ENCODE data around the gene NUDT8. TPM values are rescaled to one million over a fixed set of nuclear protein-coding genes. Genes with fewer than 3 reads are reported as not detected.
"Not testable (repeated sequence)": the region's sequence is repeated elsewhere in the genome, so short reads cannot be mapped to it uniquely, and the experiment has no call there.

NUDT8 gene
- total RNA-seq, 1 donor from 2014 or later: 17.8 TPM

DNA sequence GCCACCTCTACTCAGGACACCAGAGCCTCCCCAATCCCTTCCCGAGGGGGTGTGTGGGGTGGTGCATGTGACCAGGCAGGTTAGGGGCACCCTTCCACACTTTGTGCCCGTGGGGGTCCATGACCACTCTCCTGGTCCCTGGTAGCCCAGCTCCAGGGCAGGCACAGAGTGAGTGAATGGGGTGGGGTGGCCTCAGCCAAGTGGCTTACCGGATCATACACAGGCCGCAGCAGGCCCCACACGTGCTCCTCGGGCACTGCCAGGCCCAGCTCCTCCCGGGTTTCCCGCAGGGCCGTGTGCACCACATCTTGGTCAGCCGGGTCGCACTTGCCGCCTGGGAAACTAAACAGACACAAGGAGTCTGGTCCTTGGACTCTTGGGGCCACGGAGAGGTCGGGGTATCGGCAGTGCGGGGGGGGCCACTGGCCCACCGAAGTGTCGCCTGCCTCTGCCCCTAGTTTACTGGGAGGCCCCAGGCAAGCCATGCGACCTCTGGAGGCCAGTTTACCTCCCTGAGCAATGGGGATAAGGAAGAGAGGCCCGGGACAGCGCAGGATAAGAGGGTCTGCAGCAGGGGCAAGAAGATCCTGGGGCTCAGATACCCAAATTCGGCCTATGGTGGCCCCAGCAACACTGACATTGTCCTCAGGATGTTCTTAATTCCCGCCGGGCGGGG, 889 bp downstream of the NUDT8 start:
- no peak for DNase-seq (ENCODE audit: low spot score)

- no peak for DNase-seq (ENCODE audit: low spot score)
Observed at GRCh38 chr11:67627812-67628624, 1.7 kb downstream of the NUDT8 start.

DNA sequence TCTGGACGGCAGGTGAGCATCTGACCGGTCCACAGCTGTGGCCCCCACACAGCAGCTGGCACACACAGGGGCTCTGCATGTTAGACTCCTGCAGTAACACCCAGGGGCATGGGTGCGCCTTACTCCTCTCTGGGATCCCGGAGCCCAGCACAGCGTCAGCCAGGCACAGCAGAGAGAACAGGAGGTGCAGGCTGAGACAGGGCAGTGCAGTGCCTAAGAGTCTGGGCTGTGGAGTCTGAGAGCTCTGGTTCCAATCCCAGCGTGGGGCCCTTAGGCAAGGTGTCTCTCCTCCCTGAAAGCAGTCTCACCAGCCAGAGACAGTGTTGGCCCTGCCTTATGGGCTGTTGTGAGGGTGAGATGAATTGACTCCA, 2.3 kb downstream of the NUDT8 start:
- no peak for DNase-seq (ENCODE audit: low spot score)

GRCh38 chr11:67626970-67627369, 2.8 kb downstream of the NUDT8 start:
- DNase-seq (ENCODE audit: low spot score): no peak

- not testable (repeated sequence) for DNase-seq (ENCODE audit: low spot score)
Observed at GRCh38 chr11:67626131-67626833, 3.5 kb downstream of the NUDT8 start.

- not testable (repeated sequence) for DNase-seq (ENCODE audit: low spot score)
Observed at GRCh38 chr11:67623795-67624194, 5.9 kb downstream of the NUDT8 start.

GRCh38 chr11:67622905-67623304, 6.8 kb downstream of the NUDT8 start:
- DNase-seq (ENCODE audit: low spot score): not testable (repeated sequence)

- DNase-seq (ENCODE audit: low spot score): not testable (repeated sequence)
Observed at GRCh38 chr11:67621928-67622327, 7.8 kb downstream of the NUDT8 start.

- not testable (repeated sequence) for DNase-seq (ENCODE audit: low spot score)
Observed at GRCh38 chr11:67620621-67621020, 9.1 kb downstream of the NUDT8 start.

DNA sequence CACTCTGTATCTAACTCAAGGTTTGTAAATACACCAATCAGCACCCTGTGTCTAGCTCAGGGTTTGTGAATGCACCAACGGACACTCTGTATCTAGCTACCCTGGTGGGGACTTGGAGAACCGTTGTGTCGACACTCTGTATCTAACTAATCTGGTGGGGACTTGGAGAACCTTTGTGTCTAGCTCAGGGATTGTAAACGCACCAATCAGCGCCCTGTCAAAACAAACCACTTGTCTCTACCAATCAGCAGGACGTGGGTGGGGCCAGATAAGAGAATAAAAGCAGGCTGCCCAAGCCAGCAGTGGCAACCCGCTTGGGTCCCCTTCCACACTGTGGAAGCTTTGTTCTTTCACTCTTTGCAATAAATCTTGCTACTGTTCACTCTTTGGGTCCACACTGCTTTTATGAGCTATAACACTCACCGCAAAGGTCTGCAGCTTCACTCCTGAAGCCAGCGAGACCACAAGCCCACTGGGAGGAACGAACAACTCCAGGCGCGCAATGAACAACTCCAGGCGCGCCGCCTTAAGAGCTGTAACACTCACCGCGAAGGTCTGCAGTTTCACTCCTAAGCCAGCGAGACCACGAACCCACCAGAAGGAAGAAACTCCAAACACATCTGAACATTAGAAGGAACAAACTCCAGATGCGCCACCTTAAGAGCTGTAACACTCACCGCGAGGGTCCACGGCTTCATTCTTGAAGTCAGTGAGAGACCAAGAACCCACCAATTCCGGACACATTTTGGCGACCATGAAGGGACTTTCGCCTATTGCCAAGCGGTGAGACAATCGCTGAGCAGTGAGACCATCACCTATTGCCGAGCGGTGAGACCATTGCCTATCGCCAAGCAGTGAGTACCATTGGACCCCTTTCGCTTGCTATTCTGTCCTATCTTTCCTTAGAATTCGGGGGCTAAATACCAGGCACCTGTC, 9.8 kb downstream of the NUDT8 start:
- DNase-seq (ENCODE audit: low spot score): not testable (repeated sequence)

DNA sequence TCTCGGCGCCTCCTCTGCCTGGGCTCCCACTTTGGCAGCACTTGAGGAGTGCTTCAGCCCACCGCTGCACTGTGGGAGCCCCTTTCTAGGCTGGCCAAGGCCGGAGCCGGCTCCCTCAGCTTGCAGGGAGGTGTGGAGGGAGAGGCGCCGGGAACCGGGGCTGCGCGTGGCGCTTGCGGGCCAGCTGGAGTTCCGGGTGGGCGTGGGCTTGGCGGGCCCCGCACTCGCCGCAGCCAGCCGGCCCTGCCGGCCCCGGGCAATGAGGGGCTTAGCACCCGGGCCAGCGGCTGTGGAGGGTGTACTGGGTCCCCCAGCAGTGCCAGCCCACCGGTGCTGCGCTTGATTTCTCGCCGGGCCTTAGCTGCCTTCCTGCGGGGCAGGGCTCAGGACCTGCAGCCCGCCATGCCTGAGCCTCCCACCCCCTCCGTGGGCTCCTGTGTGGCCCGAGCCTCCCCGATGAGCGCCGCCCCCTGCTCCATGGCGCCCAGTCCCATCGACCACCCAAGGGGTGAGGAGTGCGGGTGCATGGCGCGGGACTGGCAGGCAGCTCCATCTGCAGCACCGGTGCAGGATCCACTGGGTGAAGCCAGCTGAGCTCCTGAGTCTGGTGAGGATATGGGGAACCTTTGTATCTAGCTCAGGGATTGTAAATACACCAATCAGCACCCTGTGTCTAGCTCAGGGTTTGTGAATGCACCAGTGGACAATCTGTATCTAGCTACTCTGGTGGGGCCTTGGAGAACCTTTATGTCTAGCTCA, 10.7 kb downstream of the NUDT8 start:
- DNase-seq (ENCODE audit: low spot score): not testable (repeated sequence)

- DNase-seq (ENCODE audit: low spot score): no peak
Observed at GRCh38 chr11:67617243-67617953, 12.3 kb downstream of the NUDT8 start.

- DNase-seq (ENCODE audit: low spot score): peak; percentile 9
Observed at GRCh38 chr11:67616431-67617242, 13.1 kb downstream of the NUDT8 start.

DNA sequence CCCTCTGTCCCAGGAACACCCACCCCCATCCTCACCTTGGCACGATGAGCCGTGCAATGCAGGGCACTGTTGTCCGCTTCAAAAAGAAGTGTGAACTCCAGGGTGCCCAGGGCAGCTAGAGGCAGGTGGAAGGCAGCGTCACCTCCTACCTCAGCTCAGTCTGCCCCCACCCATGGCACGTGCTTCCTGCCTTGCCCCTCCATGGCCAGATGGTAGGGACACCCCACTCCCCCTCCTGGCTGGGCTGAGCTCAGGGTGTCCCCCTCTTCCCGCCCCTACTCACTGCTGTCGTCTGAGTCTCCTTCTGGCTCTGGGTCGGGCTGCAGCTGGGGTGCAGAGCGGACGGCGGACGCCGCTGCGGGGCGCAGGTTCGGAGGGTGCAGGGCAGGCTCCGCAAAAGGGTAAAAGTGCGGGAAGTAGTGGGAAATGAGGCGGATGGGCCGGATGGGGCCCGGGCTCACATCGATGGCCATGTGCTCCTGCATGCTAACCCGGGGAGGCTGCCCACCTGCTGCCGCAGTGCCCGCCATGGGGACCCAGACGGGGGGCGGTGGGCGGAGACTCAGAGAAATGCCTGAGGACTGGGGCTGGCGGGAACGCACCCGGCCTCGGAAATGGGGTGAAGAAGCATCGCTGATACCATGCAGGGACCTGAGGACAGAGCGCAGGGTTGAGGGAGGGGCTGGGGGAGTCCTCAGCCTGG, 13.9 kb downstream of the NUDT8 start:
- DNase-seq (ENCODE audit: low spot score): no peak

DNA sequence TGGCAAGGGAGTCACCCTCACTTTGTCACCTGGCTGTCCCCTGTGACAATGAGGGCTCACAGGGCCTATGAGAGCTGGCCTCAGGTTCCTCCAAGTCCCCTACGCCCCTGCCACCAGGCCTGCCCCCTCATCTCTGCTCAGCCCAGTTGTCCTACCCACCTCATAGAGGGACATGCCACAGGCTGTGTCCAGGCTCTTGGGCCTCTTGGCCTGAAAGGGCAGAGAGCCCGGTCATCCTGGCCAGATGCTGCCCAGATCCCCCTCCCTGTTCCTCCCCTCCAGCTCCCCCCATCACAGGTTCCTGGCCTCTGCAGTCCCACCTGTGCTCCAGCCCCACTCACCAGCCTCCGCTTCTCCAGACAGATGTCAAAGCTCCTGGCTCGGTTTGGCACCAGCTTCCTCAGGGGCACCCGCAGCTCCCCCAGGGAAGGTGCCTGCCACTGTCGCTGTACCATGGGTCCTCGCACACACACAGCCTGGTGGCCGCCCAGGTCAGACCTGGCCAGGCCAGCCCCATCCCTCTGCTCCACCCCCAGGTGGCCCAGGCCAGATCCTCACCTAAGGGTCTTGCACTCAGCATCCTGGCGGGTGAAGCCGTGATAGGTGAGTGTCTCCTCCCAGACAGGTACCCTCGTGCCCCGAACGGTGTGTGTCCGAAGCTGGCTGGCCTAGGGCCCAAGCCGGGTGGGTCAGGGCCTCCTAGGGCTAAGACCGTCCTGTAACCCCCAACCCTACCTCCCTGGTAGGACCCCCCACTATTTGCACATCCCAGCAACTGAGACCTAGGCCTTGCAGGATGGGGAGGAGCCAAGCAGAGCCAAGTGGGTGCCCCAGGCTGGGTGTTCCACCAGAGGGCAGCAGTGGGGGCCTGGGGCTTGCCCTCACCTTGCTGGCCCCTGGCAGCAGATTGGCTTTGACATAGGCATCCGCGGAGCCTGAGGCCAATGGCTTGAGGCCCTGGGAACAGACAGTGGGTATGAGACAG, 14.7 kb downstream of the NUDT8 start:
- no peak for DNase-seq (ENCODE audit: low spot score)

- peak; percentile 60 for DNase-seq (ENCODE audit: low spot score)
Observed at GRCh38 chr11:67613960-67614715, 15.6 kb downstream of the NUDT8 start.

Data from mucosa of gallbladder (tissue), 1 donor.